Stimulated activated CD4-positive, alpha-beta T cell treated with anti-CD3 and anti-CD28 coated beads, Interleukin-12 subunit alpha, Interleukin-12 subunit beta, amount 100 ng/mL, for 48 hours (primary cell): ENCODE data around the gene ZNF764.
A peak's percentile ranks its signal among the peaks of the same experiment; 100 is the strongest.
"Not testable (repeated sequence)": the region's sequence is repeated elsewhere in the genome, so short reads cannot be mapped to it uniquely, and the experiment has no call there.

Experiments used
- DNase-seq, 3 donors: peaks; one replicate each; pipeline ENCODE4 v3.0.0-alpha.2; 2020; ENCODE audit warnings: low read depth in 2 of 3, low spot score in 1 of 3

ZNF764 gene

GRCh38 chr16:30551781-30552180, 6.4 kb downstream of the ZNF764 start:
- DNase-seq: peak in 2 of 3 donors; percentile 47 to 60

GRCh38 chr16:30548416-30549253, 9.5 kb downstream of the ZNF764 start:
- no peak for DNase-seq

- DNase-seq: no peak
Measured at GRCh38 chr16:30546115-30546514, 12.1 kb downstream of the ZNF764 start.

- no peak for DNase-seq
Measured at GRCh38 chr16:30543067-30543466, 15.1 kb downstream of the ZNF764 start.

- no peak for DNase-seq
Measured at GRCh38 chr16:30541502-30542329, 16.5 kb downstream of the ZNF764 start.

GRCh38 chr16:30540916-30541464, 17.2 kb downstream of the ZNF764 start:
- DNase-seq: not testable (repeated sequence)

GRCh38 chr16:30539986-30540526, 18.1 kb downstream of the ZNF764 start:
- not testable (repeated sequence) for DNase-seq

- no peak for DNase-seq
Measured at GRCh38 chr16:30539000-30539964, 18.9 kb downstream of the ZNF764 start.

- not testable (repeated sequence) for DNase-seq
Measured at GRCh38 chr16:30536391-30537024, 21.7 kb downstream of the ZNF764 start.

- peak; percentile 55 to 65 (median 57) for DNase-seq
Measured at GRCh38 chr16:30535777-30536190, 22.4 kb downstream of the ZNF764 start.

GRCh38 chr16:30535106-30535776, 22.9 kb downstream of the ZNF764 start:
- DNase-seq: peak in 1 of 3 donors; percentile 44

GRCh38 chr16:30534368-30535105, 23.6 kb downstream of the ZNF764 start, which contains the start of gene ZNF747:
TSS of gene ZNF747 (minus strand) at chr16:30534858. CDS start at chr16:30534679, 179 bp downstream.
- DNase-seq: peak; percentile 85 to 87 (median 87)

- no peak for DNase-seq
Measured at GRCh38 chr16:30533748-30534367, 24.3 kb downstream of the ZNF764 start.

- DNase-seq: no peak
Measured at GRCh38 chr16:30533146-30533522, 25.0 kb downstream of the ZNF764 start.

GRCh38 chr16:30532285-30533145, 25.7 kb downstream of the ZNF764 start:
- DNase-seq: no peak

GRCh38 chr16:30530163-30531037, 27.8 kb downstream of the ZNF764 start:
- DNase-seq: no peak
